Esophagus muscularis mucosa (tissue), 3 donors: ENCODE results near the gene PTTG1IP.

Experiments used
- POLR2A ChIP-seq: fragments of 450-650 bp; IDR thresholded peaks from one replicate; pipeline ENCODE4 v1.6.1; 2017; ENCODE audit warnings: antibody characterized with exemption, moderate library complexity, mild to moderate bottlenecking, low read depth
- TF ChIP-seq, protein P1 (sequence below), 3 experiments: fragments of 200-600 bp in 2 of 3; fragments of 450-650 bp in 1 of 3; sonication (generic) in 2 of 3; IDR thresholded peaks; one replicate each; pipeline ENCODE4 v1.5.1; 2017 to 2019; ENCODE audit warnings: antibody characterized with exemption in 3 of 3, mild to moderate bottlenecking in 2 of 3, moderate library complexity in 1 of 3

GRCh38 chr21:44833663-44834062 is 39.8 kb downstream of the PTTG1IP start:
- TF ChIP-seq, protein P1, sequence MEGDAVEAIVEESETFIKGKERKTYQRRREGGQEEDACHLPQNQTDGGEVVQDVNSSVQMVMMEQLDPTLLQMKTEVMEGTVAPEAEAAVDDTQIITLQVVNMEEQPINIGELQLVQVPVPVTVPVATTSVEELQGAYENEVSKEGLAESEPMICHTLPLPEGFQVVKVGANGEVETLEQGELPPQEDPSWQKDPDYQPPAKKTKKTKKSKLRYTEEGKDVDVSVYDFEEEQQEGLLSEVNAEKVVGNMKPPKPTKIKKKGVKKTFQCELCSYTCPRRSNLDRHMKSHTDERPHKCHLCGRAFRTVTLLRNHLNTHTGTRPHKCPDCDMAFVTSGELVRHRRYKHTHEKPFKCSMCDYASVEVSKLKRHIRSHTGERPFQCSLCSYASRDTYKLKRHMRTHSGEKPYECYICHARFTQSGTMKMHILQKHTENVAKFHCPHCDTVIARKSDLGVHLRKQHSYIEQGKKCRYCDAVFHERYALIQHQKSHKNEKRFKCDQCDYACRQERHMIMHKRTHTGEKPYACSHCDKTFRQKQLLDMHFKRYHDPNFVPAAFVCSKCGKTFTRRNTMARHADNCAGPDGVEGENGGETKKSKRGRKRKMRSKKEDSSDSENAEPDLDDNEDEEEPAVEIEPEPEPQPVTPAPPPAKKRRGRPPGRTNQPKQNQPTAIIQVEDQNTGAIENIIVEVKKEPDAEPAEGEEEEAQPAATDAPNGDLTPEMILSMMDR (IDR thresholded peaks at IDR 0.05): no peak
- no peak for TF ChIP-seq POLR2A
